Measurements from ENCODE around the gene PSMC3IP.

- TF ChIP-seq CTCF (IDR thresholded peaks at IDR 0.05): no peak
- TF ChIP-seq POLR2A (IDR thresholded peaks at IDR 0.05): no peak
- no peak for TF ChIP-seq POLR2AphosphoS5 (IDR thresholded peaks at IDR 0.05)
- no peak for TF ChIP-seq EP300 (IDR thresholded peaks at IDR 0.05)
These were observed 393 bp downstream of the PSMC3IP start for GRCh38 chr17:42577140-42577531.

All from suprapubic skin (tissue), 4 donors.